ENCODE data around the gene MCF2L. TPM values are rescaled to one million over a fixed set of nuclear protein-coding genes. Genes with fewer than 3 reads are reported as not detected.
"Not testable (repeated sequence)": the region's sequence is repeated elsewhere in the genome, so short reads cannot be mapped to it uniquely, and the experiment has no call there.

Gene MCF2L
- total RNA-seq, 1 experiment from 2014 or later, result not detected

DNA sequence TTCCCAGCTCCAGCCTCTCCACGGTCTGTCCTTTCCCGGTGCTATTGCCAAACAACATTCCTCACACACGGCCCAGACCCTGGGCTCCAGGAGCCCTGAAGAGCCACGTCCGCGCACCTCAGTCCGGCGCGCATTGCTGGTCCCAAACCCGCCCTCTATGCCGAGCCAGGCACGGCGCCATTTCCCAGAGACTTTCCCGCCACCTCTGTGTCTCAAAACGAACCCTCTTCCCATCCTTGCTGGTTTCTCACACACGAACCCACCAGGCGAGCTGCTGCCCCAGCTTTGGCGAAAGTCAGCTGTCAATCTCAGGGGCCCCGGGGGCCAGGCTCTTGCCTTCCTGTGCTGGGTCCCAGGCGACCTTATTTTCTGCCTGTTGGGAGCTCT lies 108.5 kb downstream of the MCF2L start:
- H3K79me2 ChIP-seq (ENCODE audit: low read length), result no peaks in the 10 kb centered on the region
- no peak overlapping the region for H3K27ac ChIP-seq (ENCODE audit: low read length)
- H3K9ac ChIP-seq (ENCODE audit: low read length), result no peak overlapping the region
- no peak overlapping the region for H3K4me3 ChIP-seq (ENCODE audit: low read length)
- no peak overlapping the region for H3K4me2 ChIP-seq (ENCODE audit: low read depth, low read length, poor library complexity, severe bottlenecking)
- H4K20me1 ChIP-seq (ENCODE audit: insufficient read depth, low read depth, low read length), result no peaks in the 10 kb centered on the region
- H3K9me2 ChIP-seq (replicated peaks; ENCODE audit: insufficient read depth, low read length), result no peaks in the 10 kb centered on the region
- no peak for DNase-seq
- no peaks in the 10 kb centered on the region for H3K27me3 ChIP-seq (ENCODE audit: low read length)
- H3K9me3 ChIP-seq (ENCODE audit: low read length), result no peaks in the 10 kb centered on the region
- H2AFZ ChIP-seq (ENCODE audit: low read length), result no peak overlapping the region
- H3K36me3 ChIP-seq (ENCODE audit: insufficient read depth, low read length), result no peaks in the 10 kb centered on the region
- no peaks in the 10 kb centered on the region for H3K4me1 ChIP-seq (ENCODE audit: low read length)

DNA sequence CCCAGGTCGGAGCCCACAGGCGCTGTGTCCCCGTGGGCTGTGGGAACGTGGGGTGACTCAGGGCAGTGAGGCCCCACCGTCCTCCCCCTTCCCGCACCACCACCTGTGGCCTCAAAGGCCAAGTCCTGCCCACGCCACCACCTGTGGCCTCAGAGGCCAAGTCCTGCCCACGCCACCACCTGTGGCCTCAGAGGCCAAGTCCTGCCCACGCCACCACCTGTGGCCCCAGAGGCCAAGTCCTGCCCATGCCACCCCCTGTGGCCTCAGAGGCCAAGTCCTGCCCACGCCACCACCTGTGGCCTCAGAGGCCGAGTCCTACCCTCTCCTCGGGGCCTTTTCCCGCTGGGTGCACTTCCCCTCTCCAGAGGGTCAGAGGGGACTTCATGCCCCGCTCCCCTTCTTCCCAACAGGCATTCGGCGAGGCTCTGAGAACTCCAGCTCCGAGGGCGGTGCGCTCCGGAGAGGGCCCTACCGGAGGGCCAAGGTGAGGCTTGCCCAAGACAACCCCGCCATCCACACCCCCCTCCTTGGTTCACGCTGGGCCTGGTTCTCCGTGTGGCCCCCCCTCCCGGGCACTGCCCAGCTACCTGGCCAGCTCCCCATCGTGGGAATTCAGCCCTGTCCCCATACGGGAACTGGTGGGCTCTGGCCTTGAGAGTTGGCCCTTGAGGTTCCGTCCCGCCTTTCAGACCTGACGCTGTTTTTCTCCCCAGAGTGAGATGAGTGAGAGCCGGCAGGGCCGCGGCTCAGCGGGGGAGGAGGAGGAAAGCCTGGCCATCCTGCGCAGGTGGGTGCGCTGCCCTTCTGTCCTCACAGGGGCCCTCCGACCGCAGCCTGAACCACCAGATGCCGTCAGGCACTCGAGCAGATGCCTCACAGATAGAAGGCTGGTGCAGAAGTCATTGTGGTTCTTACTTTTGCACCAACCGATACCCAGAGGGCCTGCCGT lies 109.2 kb downstream of the MCF2L start:
- Histone ChIP-seq H3K4me3 (ENCODE audit: low read length) (no peak overlapping the region), H3K4me2 (ENCODE audit: low read depth, low read length, poor library complexity, severe bottlenecking) (no peak overlapping the region), H3K27ac (ENCODE audit: low read length) (no peak overlapping the region), H3K79me2 (ENCODE audit: low read length) (no peaks in the 10 kb centered on the region), H4K20me1 (ENCODE audit: insufficient read depth, low read depth, low read length) (no peaks in the 10 kb centered on the region), H3K4me1 (ENCODE audit: low read length) (no peaks in the 10 kb centered on the region), H2AFZ (ENCODE audit: low read length) (no peak overlapping the region), H3K27me3 (ENCODE audit: low read length) (no peaks in the 10 kb centered on the region), H3K9me2 (replicated peaks; ENCODE audit: insufficient read depth, low read length) (no peaks in the 10 kb centered on the region), H3K9ac (ENCODE audit: low read length) (no peak overlapping the region), H3K9me3 (ENCODE audit: low read length) (no peaks in the 10 kb centered on the region), H3K36me3 (ENCODE audit: insufficient read depth, low read length) (no peaks in the 10 kb centered on the region)
- DNase-seq, result no peak

DNA sequence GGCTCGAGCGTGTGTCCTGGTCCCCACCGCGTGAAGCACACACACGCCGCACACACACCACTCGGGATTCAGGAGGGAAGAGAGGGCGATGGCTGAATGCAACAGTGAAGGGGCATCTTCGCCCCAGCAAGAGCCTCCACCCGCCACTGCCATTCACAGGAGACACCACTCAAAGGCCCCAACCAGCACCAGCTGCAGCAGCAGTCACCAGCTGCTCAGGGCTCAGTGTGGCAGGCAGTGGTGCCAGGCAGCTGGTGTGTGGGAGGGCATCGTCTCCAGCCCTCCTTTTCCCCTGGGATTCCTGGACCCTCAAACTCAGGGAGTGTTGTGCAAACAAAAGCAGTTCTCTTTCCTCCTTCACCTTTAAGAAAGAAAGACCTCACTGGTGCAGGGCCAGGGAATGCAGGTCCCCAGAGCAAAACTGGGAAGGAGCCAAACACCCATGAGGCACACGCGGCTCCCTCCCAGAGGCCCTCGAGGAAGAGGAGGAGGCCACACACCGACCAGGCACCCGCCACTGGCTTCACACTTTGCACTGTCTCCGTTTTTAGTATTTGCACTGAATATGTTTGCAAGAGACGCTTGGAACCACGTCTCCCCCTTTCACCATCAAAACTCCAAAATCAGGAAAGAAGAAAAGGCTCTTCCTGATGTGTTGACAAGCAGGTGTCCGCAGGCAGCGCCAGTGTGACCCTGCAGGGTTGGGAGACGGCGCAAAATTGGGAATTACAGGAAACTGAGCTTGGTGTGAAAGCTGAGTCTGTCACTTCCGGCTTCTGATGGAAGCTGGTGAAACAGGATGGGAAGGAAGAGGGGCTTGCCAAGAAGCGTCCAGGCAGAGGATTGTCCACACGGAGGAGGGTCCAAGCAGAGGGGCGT lies 110.1 kb downstream of the MCF2L start:
- DNase-seq, result no peak
- H2AFZ ChIP-seq (ENCODE audit: low read length), result no peak overlapping the region
- no peaks in the 10 kb centered on the region for H3K9me2 ChIP-seq (replicated peaks; ENCODE audit: insufficient read depth, low read length)
- H3K4me1 ChIP-seq (ENCODE audit: low read length), result no peaks in the 10 kb centered on the region
- H4K20me1 ChIP-seq (ENCODE audit: insufficient read depth, low read depth, low read length), result no peaks in the 10 kb centered on the region
- H3K4me2 ChIP-seq (ENCODE audit: low read depth, low read length, poor library complexity, severe bottlenecking), result no peak overlapping the region
- H3K9me3 ChIP-seq (ENCODE audit: low read length), result no peaks in the 10 kb centered on the region
- no peaks in the 10 kb centered on the region for H3K36me3 ChIP-seq (ENCODE audit: insufficient read depth, low read length)
- no peak overlapping the region for H3K9ac ChIP-seq (ENCODE audit: low read length)
- no peaks in the 10 kb centered on the region for H3K79me2 ChIP-seq (ENCODE audit: low read length)
- H3K27me3 ChIP-seq (ENCODE audit: low read length), result no peaks in the 10 kb centered on the region
- no peak overlapping the region for H3K4me3 ChIP-seq (ENCODE audit: low read length)
- no peak overlapping the region for H3K27ac ChIP-seq (ENCODE audit: low read length)

DNA sequence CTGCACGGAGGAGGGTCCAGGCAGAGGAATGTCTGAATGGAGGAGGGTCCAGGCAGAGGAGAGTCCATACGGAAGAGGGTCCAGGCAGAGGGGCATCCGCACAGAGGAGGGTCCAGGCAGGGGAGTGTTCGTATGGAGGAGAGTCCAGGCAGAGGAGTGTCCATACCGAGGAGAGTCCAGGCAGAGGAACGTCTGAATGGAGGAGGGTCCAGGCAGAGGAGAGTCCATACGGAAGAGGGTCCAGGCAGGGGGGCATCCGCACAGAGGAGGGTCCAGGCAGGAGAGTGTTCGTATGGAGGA lies 110.7 kb downstream of the MCF2L start:
- not testable (repeated sequence) for H3K4me3 ChIP-seq (ENCODE audit: low read length); H4K20me1 ChIP-seq (ENCODE audit: insufficient read depth, low read depth, low read length); H3K9me3 ChIP-seq (ENCODE audit: low read length); H3K9ac ChIP-seq (ENCODE audit: low read length); H3K4me2 ChIP-seq (ENCODE audit: low read depth, low read length, poor library complexity, severe bottlenecking); H3K79me2 ChIP-seq (ENCODE audit: low read length); H3K36me3 ChIP-seq (ENCODE audit: insufficient read depth, low read length); H2AFZ ChIP-seq (ENCODE audit: low read length); H3K27me3 ChIP-seq (ENCODE audit: low read length); H3K9me2 ChIP-seq (replicated peaks; ENCODE audit: insufficient read depth, low read length); H3K27ac ChIP-seq (ENCODE audit: low read length); H3K4me1 ChIP-seq (ENCODE audit: low read length); DNase-seq

DNA sequence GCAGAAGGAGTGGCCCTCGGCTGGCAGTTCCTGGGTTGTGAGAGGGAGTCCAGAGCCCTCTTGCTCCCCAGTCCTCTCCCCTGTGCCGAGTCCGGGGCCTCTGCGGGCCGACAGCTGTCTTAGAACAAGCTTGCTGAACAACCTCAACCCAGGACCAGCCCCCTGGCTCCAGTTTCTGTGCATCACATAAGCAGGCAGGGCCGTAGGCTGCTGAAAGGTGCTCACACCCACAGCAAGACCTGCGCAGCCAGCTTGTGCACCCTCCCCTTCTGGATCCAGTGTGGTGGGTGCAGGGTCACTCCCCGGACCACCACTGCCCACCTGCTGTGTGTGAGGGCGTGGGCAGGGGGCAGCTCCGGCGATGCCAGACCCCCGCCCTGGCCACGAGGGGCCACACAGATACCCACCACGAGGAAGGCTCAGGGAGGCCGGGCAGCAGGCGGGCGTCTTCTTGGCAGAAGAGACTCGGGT lies 111.4 kb downstream of the MCF2L start:
- H3K9me2 ChIP-seq (replicated peaks; ENCODE audit: insufficient read depth, low read length), result no peaks in the 10 kb centered on the region
- peak; percentile 47 for DNase-seq
- H3K36me3 ChIP-seq (ENCODE audit: insufficient read depth, low read length), result no peaks in the 10 kb centered on the region
- no peak overlapping the region for H3K27ac ChIP-seq (ENCODE audit: low read length)
- H3K9me3 ChIP-seq (ENCODE audit: low read length), result no peaks in the 10 kb centered on the region
- H3K4me1 ChIP-seq (ENCODE audit: low read length), result no peaks in the 10 kb centered on the region
- H3K9ac ChIP-seq (ENCODE audit: low read length), result no peak overlapping the region
- no peak overlapping the region for H3K4me2 ChIP-seq (ENCODE audit: low read depth, low read length, poor library complexity, severe bottlenecking)
- no peaks in the 10 kb centered on the region for H3K79me2 ChIP-seq (ENCODE audit: low read length)
- no peak overlapping the region for H2AFZ ChIP-seq (ENCODE audit: low read length)
- H3K4me3 ChIP-seq (ENCODE audit: low read length), result no peak overlapping the region
- H3K27me3 ChIP-seq (ENCODE audit: low read length), result no peaks in the 10 kb centered on the region
- no peaks in the 10 kb centered on the region for H4K20me1 ChIP-seq (ENCODE audit: insufficient read depth, low read depth, low read length)

DNA sequence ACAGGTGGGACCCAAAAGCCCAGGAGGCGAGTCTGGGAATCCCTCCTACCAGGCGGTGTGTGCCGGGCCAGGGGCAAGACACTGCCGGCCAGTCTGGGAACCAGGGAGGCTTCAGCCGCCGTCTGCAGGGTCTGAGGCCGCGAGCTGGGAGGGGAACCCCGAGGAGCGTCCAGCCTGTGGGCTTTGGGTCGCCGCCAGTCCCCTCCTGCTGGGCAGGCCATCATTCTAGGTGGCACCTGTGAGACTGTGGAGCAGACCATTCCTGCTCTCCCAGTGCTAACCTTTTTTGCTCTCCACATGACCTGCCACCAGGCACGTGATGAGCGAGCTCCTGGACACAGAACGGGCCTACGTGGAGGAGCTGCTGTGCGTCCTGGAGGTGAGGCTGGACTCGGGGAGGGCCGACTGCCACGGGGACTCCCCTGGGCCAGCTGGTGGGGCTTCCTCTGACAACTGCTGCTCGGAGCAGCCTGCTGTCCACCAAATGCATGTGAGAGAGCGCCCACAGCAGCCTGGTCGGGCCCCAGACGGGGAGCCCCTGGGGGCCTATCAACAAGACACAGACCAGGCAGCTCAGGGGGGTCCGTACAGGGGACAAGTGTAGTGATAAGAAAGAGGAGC lies 112.0 kb downstream of the MCF2L start:
- Histone ChIP-seq H3K79me2 (ENCODE audit: low read length) (no peaks in the 10 kb centered on the region), H3K36me3 (ENCODE audit: insufficient read depth, low read length) (no peaks in the 10 kb centered on the region), H3K27ac (ENCODE audit: low read length) (no peak overlapping the region), H3K27me3 (ENCODE audit: low read length) (no peaks in the 10 kb centered on the region), H3K4me3 (ENCODE audit: low read length) (no peak overlapping the region), H3K4me2 (ENCODE audit: low read depth, low read length, poor library complexity, severe bottlenecking) (no peak overlapping the region), H3K9me3 (ENCODE audit: low read length) (no peaks in the 10 kb centered on the region), H3K4me1 (ENCODE audit: low read length) (no peaks in the 10 kb centered on the region), H3K9ac (ENCODE audit: low read length) (no peak overlapping the region), H4K20me1 (ENCODE audit: insufficient read depth, low read depth, low read length) (no peaks in the 10 kb centered on the region), H3K9me2 (replicated peaks; ENCODE audit: insufficient read depth, low read length) (no peaks in the 10 kb centered on the region), H2AFZ (ENCODE audit: low read length) (no peak overlapping the region)
- no peak for DNase-seq

DNA sequence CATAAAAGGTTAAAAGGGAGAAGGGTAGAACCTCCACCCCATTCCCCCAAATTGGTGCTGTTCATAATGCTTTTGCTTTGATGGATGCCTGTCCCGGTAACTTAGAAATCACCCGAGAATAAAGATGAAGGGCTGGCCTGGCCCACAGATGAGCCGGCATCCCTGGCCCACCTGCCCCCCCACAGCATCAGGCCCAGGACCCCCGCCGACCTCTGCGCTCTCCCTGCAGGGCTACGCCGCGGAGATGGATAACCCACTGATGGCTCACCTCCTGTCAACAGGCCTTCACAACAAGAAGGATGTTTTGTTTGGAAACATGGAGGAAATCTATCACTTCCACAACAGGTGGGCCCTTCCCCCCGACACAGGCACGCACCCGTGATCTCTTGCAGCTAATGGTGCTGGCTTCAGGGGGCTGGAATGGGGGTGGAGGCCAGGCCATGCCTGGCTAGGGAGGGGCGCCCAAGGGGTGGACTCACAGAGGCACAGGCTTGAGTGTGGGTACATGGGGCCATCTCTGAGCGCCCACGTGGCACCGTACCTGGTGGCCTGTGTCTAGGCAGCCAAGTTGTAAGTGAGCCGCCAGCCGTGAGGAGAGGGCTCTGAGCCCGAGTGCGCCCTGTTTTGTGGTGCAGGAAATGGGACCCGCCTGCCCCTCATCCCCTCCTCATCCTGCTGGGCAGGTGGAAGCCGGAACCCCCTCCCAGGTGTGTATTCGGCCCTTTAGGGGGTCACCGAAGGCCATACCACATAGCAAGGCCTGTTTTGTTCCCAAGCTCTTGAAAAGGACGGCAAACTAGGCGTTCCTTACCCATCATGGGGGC lies 113.4 kb downstream of the MCF2L start:
- Histone ChIP-seq H3K9me3 (ENCODE audit: low read length) (no peaks in the 10 kb centered on the region; the same call in 1 of the 2 replicates), H3K9me2 (replicated peaks; ENCODE audit: insufficient read depth, low read length) (no peaks in the 10 kb centered on the region), H2AFZ (ENCODE audit: low read length) (no peak overlapping the region), H3K36me3 (ENCODE audit: insufficient read depth, low read length) (no peaks in the 10 kb centered on the region), H3K27ac (ENCODE audit: low read length) (no peak overlapping the region), H4K20me1 (ENCODE audit: insufficient read depth, low read depth, low read length) (no peaks in the 10 kb centered on the region), H3K4me2 (ENCODE audit: low read depth, low read length, poor library complexity, severe bottlenecking) (no peak overlapping the region), H3K27me3 (ENCODE audit: low read length) (no peaks in the 10 kb centered on the region), H3K9ac (ENCODE audit: low read length) (no peak overlapping the region), H3K4me1 (ENCODE audit: low read length) (no peaks in the 10 kb centered on the region), H3K4me3 (ENCODE audit: low read length) (no peak overlapping the region), H3K79me2 (ENCODE audit: low read length) (no peaks in the 10 kb centered on the region)
- no peak for DNase-seq

All from Karpas-422 (cell line).